ENCODE data around the gene LRRC17.

DNA sequence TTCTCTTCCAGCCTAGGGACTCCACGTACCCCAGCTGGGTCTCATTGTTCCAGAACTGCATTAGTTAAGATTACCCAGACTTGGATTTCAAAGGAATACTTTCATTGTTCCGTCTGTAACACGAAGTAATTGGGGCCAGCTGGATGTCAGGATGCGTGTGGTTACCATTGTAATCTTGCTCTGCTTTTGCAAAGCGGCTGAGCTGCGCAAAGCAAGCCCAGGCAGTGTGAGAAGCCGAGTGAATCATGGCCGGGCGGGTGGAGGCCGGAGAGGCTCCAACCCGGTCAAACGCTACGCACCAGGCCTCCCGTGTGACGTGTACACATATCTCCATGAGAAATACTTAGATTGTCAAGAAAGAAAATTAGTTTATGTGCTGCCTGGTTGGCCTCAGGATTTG is 21.0 kb downstream of the LRRC17 start:
- TF ChIP-seq, protein P1, sequence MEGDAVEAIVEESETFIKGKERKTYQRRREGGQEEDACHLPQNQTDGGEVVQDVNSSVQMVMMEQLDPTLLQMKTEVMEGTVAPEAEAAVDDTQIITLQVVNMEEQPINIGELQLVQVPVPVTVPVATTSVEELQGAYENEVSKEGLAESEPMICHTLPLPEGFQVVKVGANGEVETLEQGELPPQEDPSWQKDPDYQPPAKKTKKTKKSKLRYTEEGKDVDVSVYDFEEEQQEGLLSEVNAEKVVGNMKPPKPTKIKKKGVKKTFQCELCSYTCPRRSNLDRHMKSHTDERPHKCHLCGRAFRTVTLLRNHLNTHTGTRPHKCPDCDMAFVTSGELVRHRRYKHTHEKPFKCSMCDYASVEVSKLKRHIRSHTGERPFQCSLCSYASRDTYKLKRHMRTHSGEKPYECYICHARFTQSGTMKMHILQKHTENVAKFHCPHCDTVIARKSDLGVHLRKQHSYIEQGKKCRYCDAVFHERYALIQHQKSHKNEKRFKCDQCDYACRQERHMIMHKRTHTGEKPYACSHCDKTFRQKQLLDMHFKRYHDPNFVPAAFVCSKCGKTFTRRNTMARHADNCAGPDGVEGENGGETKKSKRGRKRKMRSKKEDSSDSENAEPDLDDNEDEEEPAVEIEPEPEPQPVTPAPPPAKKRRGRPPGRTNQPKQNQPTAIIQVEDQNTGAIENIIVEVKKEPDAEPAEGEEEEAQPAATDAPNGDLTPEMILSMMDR (IDR thresholded peaks at IDR 0.05; ENCODE audit: poor library complexity, severe bottlenecking), result no peak
- no peak for TF ChIP-seq EP300 (conservative IDR thresholded peaks at IDR 0.05; ENCODE audit: poor library complexity, severe bottlenecking)
- no peak for TF ChIP-seq TAF1 (IDR thresholded peaks at IDR 0.05; ENCODE audit: low read depth)
- TF ChIP-seq REST (IDR thresholded peaks at IDR 0.05; ENCODE audit: borderline replicate concordance), result no peak
- no peak for TF ChIP-seq SMC3 (conservative IDR thresholded peaks at IDR 0.05; ENCODE audit: poor library complexity)
- no peak for TF ChIP-seq POLR2AphosphoS5 (IDR thresholded peaks at IDR 0.05)

Data from neural cell (in vitro differentiated cells).